C4-2B (cell line): ENCODE results near the gene CHST1.

Experiments
- ZFX ChIP-seq: fragments of 450-650 bp; IDR thresholded peaks from 2 replicates; pipeline ENCODE4 v1.6.1; 2017
- TF ChIP-seq, protein P1 (sequence below): fragments of 450-650 bp; conservative IDR thresholded peaks from 2 replicates; pipeline ENCODE4 v1.5.1; 2017; ENCODE audit warnings: mild to moderate bottlenecking

DNA sequence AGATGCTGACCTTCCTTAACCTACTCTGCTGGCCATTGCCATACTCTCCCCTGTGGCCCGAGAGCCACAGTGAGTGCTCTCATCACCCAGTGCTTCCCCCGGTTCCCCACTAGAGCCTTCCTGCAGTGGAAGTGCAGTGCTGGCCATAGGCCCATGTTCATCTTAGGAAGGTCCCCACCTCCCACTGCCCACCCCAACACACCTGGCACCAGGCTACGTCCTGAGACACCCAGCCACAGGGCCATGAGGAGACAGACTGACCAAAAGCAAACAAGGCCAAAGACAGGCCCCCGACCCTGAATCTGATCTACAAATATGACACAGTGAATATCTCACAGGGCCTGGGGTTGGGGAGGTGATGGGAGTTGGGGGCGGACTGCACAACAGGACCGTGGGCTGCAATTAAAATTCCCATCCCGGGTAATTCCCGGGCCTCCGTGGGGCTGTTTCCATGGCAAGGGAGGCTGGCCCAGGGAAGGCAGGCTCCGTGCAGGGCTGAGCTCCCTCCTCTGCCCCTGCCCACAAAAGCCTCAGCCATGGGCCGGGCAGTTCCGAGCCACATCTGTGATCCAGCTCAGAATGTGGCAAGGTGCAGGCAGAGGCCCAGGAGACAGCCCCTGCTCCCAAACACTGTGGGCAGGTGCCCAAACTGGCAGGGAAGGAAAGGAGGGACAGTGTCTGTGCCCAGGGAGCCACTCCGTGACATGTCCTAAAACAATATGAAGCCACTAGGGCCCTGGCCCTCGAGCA is 5.1 kb upstream of the CHST1 start:
- TF ChIP-seq, protein P1, sequence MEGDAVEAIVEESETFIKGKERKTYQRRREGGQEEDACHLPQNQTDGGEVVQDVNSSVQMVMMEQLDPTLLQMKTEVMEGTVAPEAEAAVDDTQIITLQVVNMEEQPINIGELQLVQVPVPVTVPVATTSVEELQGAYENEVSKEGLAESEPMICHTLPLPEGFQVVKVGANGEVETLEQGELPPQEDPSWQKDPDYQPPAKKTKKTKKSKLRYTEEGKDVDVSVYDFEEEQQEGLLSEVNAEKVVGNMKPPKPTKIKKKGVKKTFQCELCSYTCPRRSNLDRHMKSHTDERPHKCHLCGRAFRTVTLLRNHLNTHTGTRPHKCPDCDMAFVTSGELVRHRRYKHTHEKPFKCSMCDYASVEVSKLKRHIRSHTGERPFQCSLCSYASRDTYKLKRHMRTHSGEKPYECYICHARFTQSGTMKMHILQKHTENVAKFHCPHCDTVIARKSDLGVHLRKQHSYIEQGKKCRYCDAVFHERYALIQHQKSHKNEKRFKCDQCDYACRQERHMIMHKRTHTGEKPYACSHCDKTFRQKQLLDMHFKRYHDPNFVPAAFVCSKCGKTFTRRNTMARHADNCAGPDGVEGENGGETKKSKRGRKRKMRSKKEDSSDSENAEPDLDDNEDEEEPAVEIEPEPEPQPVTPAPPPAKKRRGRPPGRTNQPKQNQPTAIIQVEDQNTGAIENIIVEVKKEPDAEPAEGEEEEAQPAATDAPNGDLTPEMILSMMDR = no peak
- TF ChIP-seq ZFX = no peak
